Neural cell (in vitro differentiated cells): Measurements from ENCODE around the gene ARFGAP3. TPM values are rescaled to one million over a fixed set of nuclear protein-coding genes. Genes with fewer than 3 reads are reported as not detected.

Experiments used
- H2AFZ ChIP-seq: fragments of 200-600, 300-800 bp; sonication (generic), shearing (Covaris generic); 2 replicates; pipeline ENCODE4 v1.6.0; 2014; ENCODE audit warnings: low read depth, mild to moderate bottlenecking, antibody characterized with exemption, low read length, moderate library complexity
- H3F3A ChIP-seq: fragments of 200-600 bp; shearing (Covaris generic); 2 replicates; pipeline ENCODE4 v1.6.1; 2016; ENCODE audit warnings: mild to moderate bottlenecking, moderate library complexity, mixed read lengths, antibody characterized with exemption, low read length; ENCODE audit not compliant: insufficient read depth, poor library complexity, severe bottlenecking
- H3K27ac ChIP-seq: fragments of 200-600, 300-800 bp; sonication (generic), shearing (Covaris generic); 2 replicates; pipeline ENCODE4 v1.5.1; 2014; ENCODE audit warnings: mild to moderate bottlenecking, low read length, moderate library complexity
- H3K27me3 ChIP-seq: fragments of 300-800, 200-600 bp; sonication (generic), shearing (Covaris generic); 2 replicates; pipeline ENCODE4 v1.6.0; 2014; ENCODE audit warnings: mild to moderate bottlenecking, low read depth, low read length, moderate library complexity; ENCODE audit not compliant: insufficient read depth
- H3K36me3 ChIP-seq: fragments of 300-800, 200-600 bp; sonication (generic), shearing (Covaris generic); 2 replicates; pipeline ENCODE4 v1.5.1; 2014; ENCODE audit warnings: mild to moderate bottlenecking, antibody characterized with exemption, low read length, moderate library complexity; ENCODE audit not compliant: insufficient read depth
- H3K4me2 ChIP-seq: fragments of 300-800, 200-600 bp; sonication (generic), shearing (Covaris generic); 2 replicates; pipeline ENCODE4 v1.6.0; 2014; ENCODE audit warnings: mild to moderate bottlenecking, low read length
- H3K4me3 ChIP-seq: fragments of 300-800, 200-600 bp; sonication (generic), shearing (Covaris generic); 2 replicates; pipeline ENCODE4 v1.5.1; 2014; ENCODE audit warnings: mild to moderate bottlenecking, low read length, moderate library complexity
- H3K79me2 ChIP-seq: fragments of 200-600 bp; shearing (Covaris generic); replicated peaks from 2 replicates; pipeline ENCODE4 v1.6.0; 2014; ENCODE audit warnings: mild to moderate bottlenecking, low read length, moderate library complexity; ENCODE audit not compliant: insufficient read depth
- H3K9ac ChIP-seq: fragments of 300-800, 200-600 bp; sonication (generic), shearing (Covaris generic); 2 replicates; pipeline ENCODE4 v1.6.1; 2016; ENCODE audit warnings: mild to moderate bottlenecking, low read length, mixed read lengths
- H3K9me2 ChIP-seq: fragments of 200-600 bp; shearing (Covaris generic); 2 replicates; pipeline ENCODE4 v1.6.1; 2016; ENCODE audit warnings: mild to moderate bottlenecking, low read length, mixed read lengths; ENCODE audit not compliant: insufficient read depth
- H3K9me3 ChIP-seq: fragments of 200-600, 300-800 bp; sonication (generic), shearing (Covaris generic); 2 replicates; pipeline ENCODE4 v1.6.1; 2016; ENCODE audit warnings: mild to moderate bottlenecking, mixed run types, low read length, moderate library complexity, mixed read lengths
- H4K20me1 ChIP-seq: fragments of 200-600 bp; shearing (Covaris generic); 2 replicates; pipeline ENCODE4 v1.6.1; 2016; ENCODE audit warnings: mild to moderate bottlenecking, mixed run types; ENCODE audit not compliant: insufficient read depth
- CTCF ChIP-seq: fragments of 450-650 bp; IDR thresholded peaks from 2 replicates; pipeline ENCODE4 v1.5.1; 2014; ENCODE audit warnings: antibody characterized with exemption, mild to moderate bottlenecking, moderate library complexity; ENCODE audit not compliant: poor library complexity, severe bottlenecking
- EP300 ChIP-seq: fragments of 450-650 bp; conservative IDR thresholded peaks from 2 replicates; pipeline ENCODE4 v1.6.1; 2014; ENCODE audit warnings: antibody characterized with exemption, mild to moderate bottlenecking, moderate library complexity; ENCODE audit not compliant: poor library complexity, severe bottlenecking
- EZH2 ChIP-seq: fragments of 200-600, 300-800 bp; shearing (Covaris generic), sonication (generic); IDR thresholded peaks from 2 replicates; pipeline ENCODE4 v1.6.1; 2014; ENCODE audit warnings: antibody characterized with exemption, low read length, borderline replicate concordance, mild to moderate bottlenecking; ENCODE audit not compliant: insufficient read depth, poor library complexity, severe bottlenecking
- MXI1 ChIP-seq: fragments of 450-650 bp; conservative IDR thresholded peaks from 2 replicates; pipeline ENCODE4 v1.6.1; 2014; ENCODE audit warnings: antibody characterized with exemption, mild to moderate bottlenecking; ENCODE audit not compliant: poor library complexity, severe bottlenecking
- POLR2AphosphoS5 ChIP-seq: IDR thresholded peaks from 2 replicates; pipeline ENCODE4 v1.6.1; 2012
- RAD21 ChIP-seq: fragments of 450-650 bp; conservative IDR thresholded peaks from 2 replicates; pipeline ENCODE4 v1.6.1; 2014; ENCODE audit warnings: antibody characterized with exemption, mild to moderate bottlenecking, moderate library complexity
- SMC3 ChIP-seq: fragments of 450-650 bp; conservative IDR thresholded peaks from 2 replicates; pipeline ENCODE4 v1.6.1; 2014; ENCODE audit warnings: antibody characterized with exemption, mild to moderate bottlenecking, moderate library complexity; ENCODE audit not compliant: poor library complexity
- TAF1 ChIP-seq: IDR thresholded peaks from 2 replicates; pipeline ENCODE4 v1.6.1; 2012; ENCODE audit warnings: low read depth
- polyA plus RNA-seq: library from polyadenylated mRNA; depleted of rRNA; stranded (reverse); fragments of >200 nt; gene quantifications from 2 replicates; pipeline ENCODE4 v1.2.3, GENCODE V29; 2014
- TF ChIP-seq, protein P1 (sequence below): IDR thresholded peaks from 2 replicates; pipeline ENCODE4 v1.6.1; 2012; ENCODE audit warnings: borderline replicate concordance

ARFGAP3 gene
- polyA plus RNA-seq, 1 donor from 2014 or later, result 80.7 TPM

GRCh38 chr22:42813501-42813900 lies 43.6 kb downstream of the ARFGAP3 start:
- Histone ChIP-seq H3K27ac (no peak overlapping the region), H3K9me3 (no peaks in the 10 kb centered on the region), H3K36me3 (no peaks in the 10 kb centered on the region)

DNA sequence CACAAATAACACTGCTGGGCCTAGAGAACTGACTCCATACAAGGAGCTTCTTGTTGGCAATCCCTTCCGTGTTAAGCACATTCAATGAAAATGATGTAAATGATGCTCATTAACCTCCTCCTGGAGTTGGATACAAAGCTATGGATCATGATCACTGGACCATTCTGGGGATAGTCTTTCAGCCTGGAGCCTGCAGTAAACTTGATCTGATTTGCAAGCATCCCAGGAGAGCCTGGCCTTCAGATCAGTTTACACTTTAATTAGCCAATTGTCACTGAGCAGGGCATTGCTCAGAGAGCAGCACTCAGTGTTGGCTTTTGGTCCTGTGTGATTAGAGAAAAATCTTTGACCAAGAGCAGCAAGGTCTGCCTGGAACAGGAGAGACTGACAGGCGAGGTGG lies 45.6 kb downstream of the ARFGAP3 start:
- Histone ChIP-seq H4K20me1 (no peaks in the 10 kb centered on the region), H3F3A (no peaks in the 10 kb centered on the region), H3K27ac (no peak overlapping the region), H3K36me3 (no peaks in the 10 kb centered on the region), H2AFZ (no peak overlapping the region), H3K79me2 (no peaks in the 10 kb centered on the region), H3K9me2 (no peaks in the 10 kb centered on the region), H3K4me2 (no peak overlapping the region), H3K9me3 (no peaks in the 10 kb centered on the region), H3K27me3 (no peaks in the 10 kb centered on the region), H3K4me3 (no peak overlapping the region), H3K9ac (no peak overlapping the region)
- TF ChIP-seq MXI1, result no peak
- TF ChIP-seq POLR2AphosphoS5, result no peak
- no peak for TF ChIP-seq EZH2
- TF ChIP-seq EP300, result no peak
- TF ChIP-seq TAF1, result no peak
- TF ChIP-seq SMC3, result no peak
- no peak for TF ChIP-seq CTCF
- TF ChIP-seq, protein P1, sequence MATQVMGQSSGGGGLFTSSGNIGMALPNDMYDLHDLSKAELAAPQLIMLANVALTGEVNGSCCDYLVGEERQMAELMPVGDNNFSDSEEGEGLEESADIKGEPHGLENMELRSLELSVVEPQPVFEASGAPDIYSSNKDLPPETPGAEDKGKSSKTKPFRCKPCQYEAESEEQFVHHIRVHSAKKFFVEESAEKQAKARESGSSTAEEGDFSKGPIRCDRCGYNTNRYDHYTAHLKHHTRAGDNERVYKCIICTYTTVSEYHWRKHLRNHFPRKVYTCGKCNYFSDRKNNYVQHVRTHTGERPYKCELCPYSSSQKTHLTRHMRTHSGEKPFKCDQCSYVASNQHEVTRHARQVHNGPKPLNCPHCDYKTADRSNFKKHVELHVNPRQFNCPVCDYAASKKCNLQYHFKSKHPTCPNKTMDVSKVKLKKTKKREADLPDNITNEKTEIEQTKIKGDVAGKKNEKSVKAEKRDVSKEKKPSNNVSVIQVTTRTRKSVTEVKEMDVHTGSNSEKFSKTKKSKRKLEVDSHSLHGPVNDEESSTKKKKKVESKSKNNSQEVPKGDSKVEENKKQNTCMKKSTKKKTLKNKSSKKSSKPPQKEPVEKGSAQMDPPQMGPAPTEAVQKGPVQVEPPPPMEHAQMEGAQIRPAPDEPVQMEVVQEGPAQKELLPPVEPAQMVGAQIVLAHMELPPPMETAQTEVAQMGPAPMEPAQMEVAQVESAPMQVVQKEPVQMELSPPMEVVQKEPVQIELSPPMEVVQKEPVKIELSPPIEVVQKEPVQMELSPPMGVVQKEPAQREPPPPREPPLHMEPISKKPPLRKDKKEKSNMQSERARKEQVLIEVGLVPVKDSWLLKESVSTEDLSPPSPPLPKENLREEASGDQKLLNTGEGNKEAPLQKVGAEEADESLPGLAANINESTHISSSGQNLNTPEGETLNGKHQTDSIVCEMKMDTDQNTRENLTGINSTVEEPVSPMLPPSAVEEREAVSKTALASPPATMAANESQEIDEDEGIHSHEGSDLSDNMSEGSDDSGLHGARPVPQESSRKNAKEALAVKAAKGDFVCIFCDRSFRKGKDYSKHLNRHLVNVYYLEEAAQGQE, result no peak
- TF ChIP-seq RAD21, result no peak

More at GRCh38 chr22:42813501-42813900, 43.6 kb downstream of the ARFGAP3 start:
- no peak for TF ChIP-seq EP300
- TF ChIP-seq MXI1, result no peak
- TF ChIP-seq TAF1, result no peak
- TF ChIP-seq POLR2AphosphoS5, result no peak
- TF ChIP-seq RAD21, result no peak
- TF ChIP-seq, protein P1, result no peak
- TF ChIP-seq SMC3, result no peak
- no peak for TF ChIP-seq EZH2
- no peak for TF ChIP-seq CTCF
- Histone ChIP-seq H2AFZ (no peak overlapping the region), H3K79me2 (no peaks in the 10 kb centered on the region), H3F3A (no peaks in the 10 kb centered on the region), H3K4me3 (no peak overlapping the region), H3K9me2 (no peaks in the 10 kb centered on the region), H3K27me3 (no peaks in the 10 kb centered on the region), H3K4me2 (no peak overlapping the region), H4K20me1 (no peaks in the 10 kb centered on the region), H3K9ac (no peak overlapping the region)
